Stomach (tissue), 4 donors: Measurements from ENCODE around the gene MRGPRG.

Experiments used
- CTCF ChIP-seq, 7 experiments: fragments of 450-650 bp in 4 of 7; fragments of 200-600 bp in 3 of 7; sonication (generic) in 3 of 7; IDR thresholded peaks; one replicate each; pipeline ENCODE4 v1.5.1; 2016 to 2019; ENCODE audit warnings: antibody characterized with exemption in 7 of 7, control low read depth in 2 of 7, mild to moderate bottlenecking in 1 of 7
- EP300 ChIP-seq: sonication (generic); formaldehyde crosslinking; IDR thresholded peaks from one replicate; pipeline ENCODE4 v1.6.1; 2017; ENCODE audit warnings: antibody characterized with exemption
- POLR2A ChIP-seq, 4 donors: fragments of 450-650 bp; IDR thresholded peaks; one replicate each; pipeline ENCODE4 v1.6.1; 2016; ENCODE audit warnings: antibody characterized with exemption in 4 of 4, control low read depth in 2 of 4, mild to moderate bottlenecking in 1 of 4, moderate library complexity in 1 of 4
- POLR2AphosphoS5 ChIP-seq, 3 donors: sonication (generic); formaldehyde crosslinking; IDR thresholded peaks; one replicate each; pipeline ENCODE4 v1.6.1; 2016; ENCODE audit warnings: antibody characterized with exemption in 3 of 3

- TF ChIP-seq CTCF (IDR thresholded peaks at IDR 0.05) (no peak), POLR2AphosphoS5 (IDR thresholded peaks at IDR 0.05) (no peak), POLR2A (IDR thresholded peaks at IDR 0.05) (no peak), EP300 (no peak)
Measured at GRCh38 chr11:3186166-3186953, 32.3 kb downstream of the MRGPRG start.
